ENCODE data around the gene IDH3G. TPM values are rescaled to one million over a fixed set of nuclear protein-coding genes. Genes with fewer than 3 reads are reported as not detected.

The IDH3G gene
- total and polyA plus RNA-seq, 2 experiments from 2014 or later, result 99.8 to 110 TPM

- no peak overlapping the region for H3K4me3 ChIP-seq
- peak overlapping the region; percentile 51 for H3K27ac ChIP-seq
- H3K27me3 ChIP-seq, result no peaks in the 10 kb centered on the region
- H3K9me3 ChIP-seq (ENCODE audit: low read depth), result no peaks in the 10 kb centered on the region
- no peak for TF ChIP-seq CTCF (IDR thresholded peaks at IDR 0.05; ENCODE audit: low read depth, low read length)
- no peaks in the 10 kb centered on the region for H3K36me3 ChIP-seq
- peaks cover 11% of the 10 kb centered on the region for H3K4me1 ChIP-seq (ENCODE audit: low read depth)
- no peak for DNase-seq (ENCODE audit: low read depth in 1 of 2, low spot score in 1 of 2)
These were observed 54.3 kb downstream of the IDH3G start for GRCh38 chrX:153739754-153740486.

DNA sequence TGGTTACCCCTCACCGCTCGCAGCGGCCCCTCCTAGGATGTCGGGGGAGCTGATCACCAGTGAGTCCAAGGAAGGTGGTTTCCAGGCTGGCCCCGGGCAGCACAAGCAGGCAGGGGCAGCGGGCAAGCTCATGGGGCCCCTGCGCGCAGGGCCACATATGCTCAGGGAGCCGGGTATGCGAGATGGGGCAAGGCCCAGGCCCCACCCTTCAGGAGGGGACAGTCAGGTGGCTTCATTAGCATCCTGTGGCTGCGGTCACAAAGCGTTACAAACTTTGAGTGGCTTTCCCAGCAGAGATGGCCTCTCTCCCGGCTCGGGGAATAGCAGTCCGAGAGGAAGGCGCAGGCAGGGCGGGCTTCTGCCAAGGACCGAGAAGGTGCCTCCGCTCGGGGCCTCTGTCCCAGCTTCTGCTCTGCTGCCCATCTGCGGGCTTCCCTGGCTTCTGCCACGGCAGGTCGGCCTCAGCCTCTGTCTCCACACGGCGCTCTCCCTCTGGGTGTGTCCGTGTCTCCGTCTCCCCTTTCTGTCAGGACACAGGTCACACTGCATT, 56.0 kb downstream of the IDH3G start:
- Histone ChIP-seq H3K4me3 (no peak overlapping the region), H3K9me3 (ENCODE audit: low read depth) (no peaks in the 10 kb centered on the region), H3K4me1 (ENCODE audit: low read depth) (peaks cover 7% of the 10 kb centered on the region), H3K27me3 (no peaks in the 10 kb centered on the region), H3K36me3 (no peaks in the 10 kb centered on the region), H3K27ac (no peak overlapping the region)
- no peak for DNase-seq (ENCODE audit: low read depth in 1 of 2, low spot score in 1 of 2)
- no peak for TF ChIP-seq CTCF (IDR thresholded peaks at IDR 0.05; ENCODE audit: low read depth, low read length)

DNA sequence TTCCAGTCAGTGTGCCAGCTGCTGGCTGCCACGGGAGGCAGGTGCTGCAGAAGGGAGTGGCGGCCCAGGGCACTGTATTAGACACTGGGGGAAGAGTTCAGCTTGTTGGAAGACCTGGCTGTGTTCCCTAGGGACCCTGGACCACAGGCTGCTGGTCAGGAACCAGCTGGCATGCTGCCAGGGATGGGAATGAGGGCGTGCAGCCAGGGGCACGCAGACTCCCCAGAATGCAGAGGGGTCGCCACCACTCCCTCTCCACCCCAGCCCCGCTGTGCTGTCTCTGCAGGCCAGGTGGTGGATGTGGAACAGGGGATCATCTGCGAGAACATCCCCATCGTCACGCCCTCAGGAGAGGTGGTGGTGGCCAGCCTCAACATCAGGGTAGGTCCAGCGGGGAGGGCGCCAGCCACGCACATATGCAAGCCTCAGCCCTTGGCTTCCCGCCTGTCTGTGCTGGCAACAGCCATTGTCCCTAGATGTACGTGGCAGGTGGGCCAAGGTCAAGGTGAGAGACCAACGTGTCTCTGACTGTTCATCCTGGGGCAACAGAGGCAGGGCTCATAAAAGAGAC, 57.2 kb downstream of the IDH3G start:
- TF ChIP-seq CTCF (IDR thresholded peaks at IDR 0.05; ENCODE audit: low read depth, low read length), result no peak
- H3K4me1 ChIP-seq (ENCODE audit: low read depth), result peaks cover 7% of the 10 kb centered on the region
- no peaks in the 10 kb centered on the region for H3K27me3 ChIP-seq
- no peaks in the 10 kb centered on the region for H3K9me3 ChIP-seq (ENCODE audit: low read depth)
- DNase-seq (ENCODE audit: low read depth in 1 of 2, low spot score in 1 of 2), result no peak
- no peak overlapping the region for H3K27ac ChIP-seq
- no peak overlapping the region for H3K4me3 ChIP-seq
- no peaks in the 10 kb centered on the region for H3K36me3 ChIP-seq

DNA sequence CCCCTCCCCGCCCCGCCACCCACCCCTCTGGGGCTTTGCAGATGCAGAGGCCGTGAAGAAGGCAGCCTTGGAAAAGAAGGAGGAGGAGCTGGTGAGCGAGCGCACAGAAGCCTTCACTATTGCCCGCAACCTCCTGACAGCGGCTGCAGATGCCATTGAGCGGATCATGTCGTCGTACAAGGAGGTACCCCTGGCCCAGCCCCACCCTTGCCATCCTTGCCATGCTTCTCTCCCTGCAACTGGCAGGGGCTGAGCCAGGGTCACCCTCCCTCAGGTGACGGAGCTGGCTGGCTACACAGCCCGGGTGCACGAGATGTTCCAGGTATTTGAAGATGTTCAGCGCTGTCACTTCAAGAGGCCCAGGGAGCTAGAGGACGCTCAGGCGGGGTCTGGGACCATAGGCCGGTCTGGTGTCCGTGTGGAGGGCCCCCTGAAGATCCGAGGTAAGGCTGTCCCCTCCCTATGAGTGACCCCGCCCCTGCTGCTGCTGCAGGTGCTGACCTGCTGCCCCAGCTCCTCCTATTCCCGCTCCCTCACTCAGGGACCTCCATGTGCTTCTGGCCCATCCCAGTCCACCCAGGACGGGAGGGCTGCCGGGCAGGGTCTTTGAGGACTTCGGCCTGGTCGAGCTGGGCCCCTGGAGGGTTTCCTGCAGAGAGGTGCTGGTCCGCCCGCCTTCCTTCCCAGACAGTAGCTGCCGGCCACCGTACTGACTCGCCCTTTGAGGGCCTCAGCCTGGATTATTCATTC, 57.9 kb downstream of the IDH3G start:
- H3K9me3 ChIP-seq (ENCODE audit: low read depth), result no peaks in the 10 kb centered on the region
- no peaks in the 10 kb centered on the region for H3K27me3 ChIP-seq
- peaks cover 7% of the 10 kb centered on the region for H3K4me1 ChIP-seq (ENCODE audit: low read depth)
- H3K4me3 ChIP-seq, result no peak overlapping the region
- no peak overlapping the region for H3K27ac ChIP-seq
- no peak for TF ChIP-seq CTCF (IDR thresholded peaks at IDR 0.05; ENCODE audit: low read depth, low read length)
- H3K36me3 ChIP-seq, result no peaks in the 10 kb centered on the region
- DNase-seq (ENCODE audit: low read depth in 1 of 2, low spot score in 1 of 2), result no peak

Other genes starting within 250 kb of the IDH3G start
- 28.5 and 33.8 TPM in 2 replicates for gene CCNQ, start 195.2 kb downstream of the IDH3G start, total RNA-seq
- gene CCNQ, start 195.2 kb downstream of the IDH3G start, polyA plus RNA-seq, result 36.8 and 37.0 TPM in 2 replicates
- 5.4 and 8.7 TPM in 2 replicates for gene DUSP9, start 147.2 kb downstream of the IDH3G start, total RNA-seq
- 6.8 and 8.7 TPM in 2 replicates for gene DUSP9, start 147.2 kb downstream of the IDH3G start, polyA plus RNA-seq
- gene PNCK, start 120.6 kb downstream of the IDH3G start, total RNA-seq, result 19.4 and 23.5 TPM in 2 replicates
- gene PNCK, start 120.6 kb downstream of the IDH3G start, polyA plus RNA-seq, result 14.5 and 25.5 TPM in 2 replicates
- 23.7 and 29.0 TPM in 2 replicates for gene SLC6A8, start 106.4 kb downstream of the IDH3G start, total RNA-seq
- gene SLC6A8, start 106.4 kb downstream of the IDH3G start, polyA plus RNA-seq, result 35.8 and 37.3 TPM in 2 replicates
- gene BCAP31, start 70.0 kb downstream of the IDH3G start, total RNA-seq, result 74.7 and 94.0 TPM in 2 replicates
- gene BCAP31, start 70.0 kb downstream of the IDH3G start, polyA plus RNA-seq, result 189 and 269 TPM in 2 replicates
- gene ABCD1, start 69.5 kb downstream of the IDH3G start, total RNA-seq, result 23.8 and 28.7 TPM in 2 replicates
- 14.6 and 15.3 TPM in 2 replicates for gene ABCD1, start 69.5 kb downstream of the IDH3G start, polyA plus RNA-seq
- 0.48 and 0.85 TPM in 2 replicates for gene PLXNB3, start 30.1 kb downstream of the IDH3G start, total RNA-seq
- gene PLXNB3, start 30.1 kb downstream of the IDH3G start, polyA plus RNA-seq, result 0.34 and 1.4 TPM in 2 replicates
- not detected in 2 replicates for gene SRPK3, start 13.3 kb downstream of the IDH3G start, total RNA-seq
- gene SRPK3, start 13.3 kb downstream of the IDH3G start, polyA plus RNA-seq, result 0.57 and 0.71 TPM in 2 replicates
- 124 and 242 TPM in 2 replicates for gene SSR4, start 293 bp upstream of the IDH3G start, total RNA-seq
- gene SSR4, start 293 bp upstream of the IDH3G start, polyA plus RNA-seq, result 275 and 374 TPM in 2 replicates
- gene PDZD4, start 36.2 kb upstream of the IDH3G start, total RNA-seq, result 5.4 and 5.8 TPM in 2 replicates
- 0.50 and 1.7 TPM in 2 replicates for gene PDZD4, start 36.2 kb upstream of the IDH3G start, polyA plus RNA-seq
- gene L1CAM, start 91.8 kb upstream of the IDH3G start, total RNA-seq, result 0.86 and 1.1 TPM in 2 replicates
- gene L1CAM, start 91.8 kb upstream of the IDH3G start, polyA plus RNA-seq, result 1.4 and 1.5 TPM in 2 replicates
- not detected in 2 replicates for gene AVPR2, start 110.3 kb upstream of the IDH3G start, total RNA-seq
- 0.11 TPM in 1 of 2 replicates, not detected in the other for gene AVPR2, start 110.3 kb upstream of the IDH3G start, polyA plus RNA-seq
- 20.5 and 47.4 TPM in 2 replicates for gene ARHGAP4, start 131.9 kb upstream of the IDH3G start, total RNA-seq
- 16.5 and 30.1 TPM in 2 replicates for gene ARHGAP4, start 131.9 kb upstream of the IDH3G start, polyA plus RNA-seq
- gene NAA10, start 140.7 kb upstream of the IDH3G start, total RNA-seq, result 90.1 and 127 TPM in 2 replicates
- 163 and 186 TPM in 2 replicates for gene NAA10, start 140.7 kb upstream of the IDH3G start, polyA plus RNA-seq
- gene RENBP, start 150.3 kb upstream of the IDH3G start, total RNA-seq, result 5.7 and 12.4 TPM in 2 replicates
- 7.4 and 8.7 TPM in 2 replicates for gene RENBP, start 150.3 kb upstream of the IDH3G start, polyA plus RNA-seq
- gene HCFC1, start 177.4 kb upstream of the IDH3G start, total RNA-seq, result 72.7 and 85.6 TPM in 2 replicates
- gene HCFC1, start 177.4 kb upstream of the IDH3G start, polyA plus RNA-seq, result 21.5 and 30.1 TPM in 2 replicates
- gene TMEM187, start 178.4 kb upstream of the IDH3G start, total RNA-seq, result 12.9 and 13.4 TPM in 2 replicates
- gene TMEM187, start 178.4 kb upstream of the IDH3G start, polyA plus RNA-seq, result 12.9 and 14.6 TPM in 2 replicates
- gene IRAK1, start 225.5 kb upstream of the IDH3G start, total RNA-seq, result 22.7 and 27.3 TPM in 2 replicates
- 31.1 and 31.7 TPM in 2 replicates for gene IRAK1, start 225.5 kb upstream of the IDH3G start, polyA plus RNA-seq